Neural progenitor cell (in vitro differentiated cells): Measurements from ENCODE around the gene CREB5. TPM values are rescaled to one million over a fixed set of nuclear protein-coding genes. Genes with fewer than 3 reads are reported as not detected.

ENCODE experiments used
- DNase-seq: peaks from one replicate; pipeline ENCODE4 v3.0.0-alpha.2; 2016; ENCODE audit warnings: low spot score
- H2AFZ ChIP-seq: fragments of 200-600 bp; sonication (generic); replicated peaks from 2 replicates; pipeline ENCODE4 v1.6.1; 2016; ENCODE audit warnings: antibody characterized with exemption
- H3F3A ChIP-seq: fragments of 200-600 bp; sonication (generic); 2 replicates; pipeline ENCODE4 v1.6.1; 2016; ENCODE audit warnings: antibody characterized with exemption, low read depth
- H3K27ac ChIP-seq: fragments of 200-600 bp; sonication (generic); 2 replicates; pipeline ENCODE4 v1.5.1; 2016; ENCODE audit warnings: mild to moderate bottlenecking
- H3K27me3 ChIP-seq: fragments of 200-600 bp; sonication (generic); 2 replicates; pipeline ENCODE4 v1.6.1; 2016; ENCODE audit warnings: mild to moderate bottlenecking, moderate library complexity
- H3K36me3 ChIP-seq: fragments of 200-600 bp; sonication (generic); 2 replicates; pipeline ENCODE4 v1.5.1; 2016
- H3K4me1 ChIP-seq: fragments of 200-600 bp; sonication (generic); 2 replicates; pipeline ENCODE4 v1.6.1; 2016; ENCODE audit warnings: mixed run types
- H3K4me2 ChIP-seq: fragments of 200-600 bp; sonication (generic); 2 replicates; pipeline ENCODE4 v1.6.1; 2016
- H3K4me3 ChIP-seq: fragments of 200-600 bp; sonication (generic); 2 replicates; pipeline ENCODE4 v1.5.1; 2016
- H3K79me2 ChIP-seq: fragments of 200-600 bp; sonication (generic); 2 replicates; pipeline ENCODE4 v1.6.1; 2016; ENCODE audit warnings: low read depth
- H3K9ac ChIP-seq: fragments of 200-600 bp; sonication (generic); 2 replicates; pipeline ENCODE4 v1.6.1; 2016
- H3K9me3 ChIP-seq: fragments of 200-600 bp; sonication (generic); 2 replicates; pipeline ENCODE4 v1.5.1; 2016; ENCODE audit warnings: low read depth
- H4K20me1 ChIP-seq: fragments of 200-600 bp; sonication (generic); 2 replicates; pipeline ENCODE4 v1.6.1; 2016; ENCODE audit warnings: low read depth
- H3K27ac Mint-ChIP-seq: 3 replicates; pipeline ENCODE4 v1.8.0; 2021; ENCODE audit warnings: mixed read lengths
- H3K27me3 Mint-ChIP-seq: 2 replicates; pipeline ENCODE4 v1.8.0; 2022; ENCODE audit warnings: low read depth, mild to moderate bottlenecking, inconsistent platforms, moderate library complexity, mixed read lengths; ENCODE audit not compliant: insufficient read depth
- H3K36me3 Mint-ChIP-seq: 3 replicates; pipeline ENCODE4 v1.8.0; 2021; ENCODE audit warnings: mixed read lengths
- H3K4me1 Mint-ChIP-seq: 3 replicates; pipeline ENCODE4 v1.8.0; 2021; ENCODE audit warnings: mixed read lengths
- H3K4me3 Mint-ChIP-seq: 3 replicates; pipeline ENCODE4 v1.8.0; 2021; ENCODE audit warnings: mild to moderate bottlenecking, moderate library complexity, mixed read lengths
- H3K9me3 Mint-ChIP-seq: 3 replicates; pipeline ENCODE4 v1.8.0; 2020; ENCODE audit warnings: mixed read lengths
- EZH2 ChIP-seq: fragments of 200-600 bp; sonication (generic); IDR thresholded peaks from 2 replicates; pipeline ENCODE4 v1.6.1; 2017; ENCODE audit warnings: antibody characterized with exemption, mild to moderate bottlenecking, moderate library complexity
- EZH2phosphoT487 ChIP-seq: fragments of 200-600 bp; sonication (generic); IDR thresholded peaks from 2 replicates; pipeline ENCODE4 v1.6.1; 2017; ENCODE audit warnings: antibody characterized with exemption
- total RNA-seq: library from RNA; depleted of rRNA; stranded (reverse); fragments of >200 nt; gene quantifications from 2 replicates; pipeline ENCODE4 v1.2.3, GENCODE V29; 2015; ENCODE audit warnings: low replicate concordance
- TF ChIP-seq, protein P1 (sequence below): fragments of 200-600 bp; sonication (generic); IDR thresholded peaks from 2 replicates; pipeline ENCODE4 v1.5.1; 2017; ENCODE audit warnings: antibody characterized with exemption, mild to moderate bottlenecking

Gene CREB5
- total RNA-seq, 1 donor from 2014 or later = 1.2 TPM

GRCh38 chr7:28542410-28542809 lies 130.1 kb downstream of the CREB5 start:
- no peaks in the 10 kb centered on the region for H3K79me2 ChIP-seq
- no peak overlapping the region for H3K9ac ChIP-seq
- Mint-ChIP-seq H3K27ac (no peak overlapping the region), H3K27me3 (no peaks in the 10 kb centered on the region), H3K4me1 (no peaks in the 10 kb centered on the region), H3K4me3 (no peak overlapping the region), H3K36me3 (no peaks in the 10 kb centered on the region), H3K9me3 (peaks cover 13% of the 10 kb centered on the region)
- H2AFZ ChIP-seq = no peak overlapping the region
- no peaks in the 10 kb centered on the region for H3F3A ChIP-seq
- peaks cover 13% of the 10 kb centered on the region for H3K9me3 ChIP-seq
- no peak overlapping the region for H3K27ac ChIP-seq
- no peak for DNase-seq
- no peak overlapping the region for H3K4me2 ChIP-seq
- TF ChIP-seq EZH2phosphoT487 = no peak
- TF ChIP-seq, protein P1, sequence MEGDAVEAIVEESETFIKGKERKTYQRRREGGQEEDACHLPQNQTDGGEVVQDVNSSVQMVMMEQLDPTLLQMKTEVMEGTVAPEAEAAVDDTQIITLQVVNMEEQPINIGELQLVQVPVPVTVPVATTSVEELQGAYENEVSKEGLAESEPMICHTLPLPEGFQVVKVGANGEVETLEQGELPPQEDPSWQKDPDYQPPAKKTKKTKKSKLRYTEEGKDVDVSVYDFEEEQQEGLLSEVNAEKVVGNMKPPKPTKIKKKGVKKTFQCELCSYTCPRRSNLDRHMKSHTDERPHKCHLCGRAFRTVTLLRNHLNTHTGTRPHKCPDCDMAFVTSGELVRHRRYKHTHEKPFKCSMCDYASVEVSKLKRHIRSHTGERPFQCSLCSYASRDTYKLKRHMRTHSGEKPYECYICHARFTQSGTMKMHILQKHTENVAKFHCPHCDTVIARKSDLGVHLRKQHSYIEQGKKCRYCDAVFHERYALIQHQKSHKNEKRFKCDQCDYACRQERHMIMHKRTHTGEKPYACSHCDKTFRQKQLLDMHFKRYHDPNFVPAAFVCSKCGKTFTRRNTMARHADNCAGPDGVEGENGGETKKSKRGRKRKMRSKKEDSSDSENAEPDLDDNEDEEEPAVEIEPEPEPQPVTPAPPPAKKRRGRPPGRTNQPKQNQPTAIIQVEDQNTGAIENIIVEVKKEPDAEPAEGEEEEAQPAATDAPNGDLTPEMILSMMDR = no peak
- TF ChIP-seq EZH2 = no peak
- peaks cover 9% of the 10 kb centered on the region for H3K4me1 ChIP-seq
- no peaks in the 10 kb centered on the region for H4K20me1 ChIP-seq
- no peaks in the 10 kb centered on the region for H3K36me3 ChIP-seq
- no peak overlapping the region for H3K4me3 ChIP-seq
- no peaks in the 10 kb centered on the region for H3K27me3 ChIP-seq

- H3K36me3 ChIP-seq = no peaks in the 10 kb centered on the region
- no peaks in the 10 kb centered on the region for H3K27me3 ChIP-seq
- H3K9ac ChIP-seq = no peak overlapping the region
- no peak overlapping the region for H3K4me2 ChIP-seq
- Mint-ChIP-seq H3K27me3 (no peaks in the 10 kb centered on the region), H3K36me3 (no peaks in the 10 kb centered on the region), H3K4me3 (no peak overlapping the region), H3K27ac (no peak overlapping the region), H3K4me1 (no peaks in the 10 kb centered on the region), H3K9me3 (peaks cover 20% of the 10 kb centered on the region)
- TF ChIP-seq, protein P1 = no peak
- TF ChIP-seq EZH2 (no peak), EZH2phosphoT487 (no peak)
- no peak overlapping the region for H3K4me3 ChIP-seq
- H3K27ac ChIP-seq = no peak overlapping the region
- H2AFZ ChIP-seq = peak overlapping the region; percentile 47
- no peaks in the 10 kb centered on the region for H3K79me2 ChIP-seq
- no peaks in the 10 kb centered on the region for H4K20me1 ChIP-seq
- peaks cover 13% of the 10 kb centered on the region for H3K9me3 ChIP-seq
- H3K4me1 ChIP-seq = peaks cover 9% of the 10 kb centered on the region
- no peaks in the 10 kb centered on the region for H3F3A ChIP-seq
- DNase-seq = no peak
These were observed 132.3 kb downstream of the CREB5 start for GRCh38 chr7:28544453-28545117.

DNA sequence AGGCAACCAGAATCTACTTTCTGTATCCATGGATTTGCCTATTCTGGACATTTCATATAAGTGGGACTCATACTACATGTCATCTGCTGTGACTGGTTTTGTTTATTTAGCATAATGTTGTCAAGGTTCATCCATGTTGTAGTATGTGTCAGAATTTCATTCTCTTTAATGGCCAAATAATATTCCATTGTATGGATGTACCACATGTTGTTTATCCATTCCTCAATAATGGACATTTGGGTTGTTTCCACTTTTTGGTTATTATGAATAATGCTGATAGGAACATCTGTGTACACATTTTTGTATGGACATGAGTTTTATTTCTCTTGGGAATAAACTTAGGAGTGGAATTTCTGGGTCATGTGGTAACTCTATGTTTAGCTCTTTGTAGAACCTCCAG lies 133.7 kb downstream of the CREB5 start:
- no peaks in the 10 kb centered on the region for H3K79me2 ChIP-seq

More for the DNA sequence above, 133.7 kb downstream of the CREB5 start:
- H3K36me3 Mint-ChIP-seq = no peaks in the 10 kb centered on the region
- no peaks in the 10 kb centered on the region for H3K27me3 ChIP-seq
- no peaks in the 10 kb centered on the region for H3K36me3 ChIP-seq
- no peaks in the 10 kb centered on the region for H3K27me3 Mint-ChIP-seq
- no peak for DNase-seq
- no peak overlapping the region for H3K27ac ChIP-seq
- TF ChIP-seq EZH2phosphoT487 = no peak
- TF ChIP-seq, protein P1 = no peak
- no peak for TF ChIP-seq EZH2
- H3K4me1 Mint-ChIP-seq = peaks cover 2% of the 10 kb centered on the region
- H3K9ac ChIP-seq = no peak overlapping the region
- no peak overlapping the region for H3K4me3 ChIP-seq
- no peaks in the 10 kb centered on the region for H4K20me1 ChIP-seq
- H3K4me2 ChIP-seq = no peak overlapping the region
- peaks cover 20% of the 10 kb centered on the region for H3K9me3 Mint-ChIP-seq
- H3K4me3 Mint-ChIP-seq = no peak overlapping the region
- H3K27ac Mint-ChIP-seq = no peak overlapping the region
- peaks cover 13% of the 10 kb centered on the region for H3K9me3 ChIP-seq
- H2AFZ ChIP-seq = no peak overlapping the region
- no peaks in the 10 kb centered on the region for H3F3A ChIP-seq
- H3K4me1 ChIP-seq = peaks cover 9% of the 10 kb centered on the region
